Measurements from ENCODE around the gene RNASET2.
A peak's percentile ranks its signal among the peaks of the same experiment; 100 is the strongest.

RNASET2 gene

GRCh38 chr6:166956444-166957086 is at the start of gene RNASET2:
Gene RNASET2, minus strand, starts transcription at chr6:166956550. Its CDS starts 368 bp downstream, at chr6:166956182.
- peak; percentile 94 for DNase-seq (ENCODE audit: low spot score)

- DNase-seq (ENCODE audit: low spot score) = no peak
These were observed 49.2 kb upstream of the RNASET2 start for GRCh38 chr6:167005350-167006159.

GRCh38 chr6:167000759-167001158 is 44.4 kb upstream of the RNASET2 start:
- DNase-seq (ENCODE audit: low spot score) = no peak

GRCh38 chr6:166999884-167000253 is 43.5 kb upstream of the RNASET2 start:
- DNase-seq (ENCODE audit: low spot score) = no peak

- DNase-seq (ENCODE audit: low spot score) = peak; percentile 96
These were observed 43.0 kb upstream of the RNASET2 start, which contains the start of gene CEP43 for GRCh38 chr6:166999145-166999883. Gene CEP43, plus strand, starts transcription at chr6:166999397. Its CDS starts 16 bp downstream, at chr6:166999413.

GRCh38 chr6:166998256-166999144 is 42.1 kb upstream of the RNASET2 start:
- DNase-seq (ENCODE audit: low spot score) = no peak

- DNase-seq (ENCODE audit: low spot score) = peak; percentile 76
These were observed 41.5 kb upstream of the RNASET2 start for GRCh38 chr6:166997768-166998255.

GRCh38 chr6:166997348-166997747 is 41.0 kb upstream of the RNASET2 start:
- DNase-seq (ENCODE audit: low spot score) = no peak

- no peak for DNase-seq (ENCODE audit: low spot score)
These were observed 40.1 kb upstream of the RNASET2 start for GRCh38 chr6:166996406-166996805.

- DNase-seq (ENCODE audit: low spot score) = no peak
These were observed 33.2 kb upstream of the RNASET2 start for GRCh38 chr6:166989427-166990032.

GRCh38 chr6:166988674-166989201 is 32.4 kb upstream of the RNASET2 start:
- no peak for DNase-seq (ENCODE audit: low spot score)

- DNase-seq (ENCODE audit: low spot score) = no peak
These were observed 31.6 kb upstream of the RNASET2 start for GRCh38 chr6:166987930-166988329.

- no peak for DNase-seq (ENCODE audit: low spot score)
These were observed 31.1 kb upstream of the RNASET2 start for GRCh38 chr6:166987448-166987847.

- DNase-seq (ENCODE audit: low spot score) = no peak
These were observed 24.4 kb upstream of the RNASET2 start for GRCh38 chr6:166980738-166981137.

GRCh38 chr6:166977621-166978525 is 21.5 kb upstream of the RNASET2 start:
- no peak for DNase-seq (ENCODE audit: low spot score)

- DNase-seq (ENCODE audit: low spot score) = no peak
These were observed 20.3 kb upstream of the RNASET2 start for GRCh38 chr6:166976636-166977035.

- DNase-seq (ENCODE audit: low spot score) = no peak
These were observed 15.8 kb upstream of the RNASET2 start for GRCh38 chr6:166972101-166972500.

- no peak for DNase-seq (ENCODE audit: low spot score)
These were observed 14.9 kb upstream of the RNASET2 start for GRCh38 chr6:166971271-166971670.

- DNase-seq (ENCODE audit: low spot score) = no peak
These were observed 14.4 kb upstream of the RNASET2 start for GRCh38 chr6:166970776-166971175.

- DNase-seq (ENCODE audit: low spot score) = no peak
These were observed 13.7 kb upstream of the RNASET2 start for GRCh38 chr6:166970091-166970490.

Data from HuH-7 (cell line).